Stimulated activated CD8-positive, alpha-beta memory T cell treated with anti-CD3 and anti-CD28 coated beads, Interleukin-4, amount 100 ng/mL, for 48 hours (primary cell): Measurements from ENCODE around the gene RXFP1.

Experiments used
- DNase-seq: peaks from one replicate; pipeline ENCODE4 v3.0.0-alpha.2; 2020

Gene RXFP1

DNA sequence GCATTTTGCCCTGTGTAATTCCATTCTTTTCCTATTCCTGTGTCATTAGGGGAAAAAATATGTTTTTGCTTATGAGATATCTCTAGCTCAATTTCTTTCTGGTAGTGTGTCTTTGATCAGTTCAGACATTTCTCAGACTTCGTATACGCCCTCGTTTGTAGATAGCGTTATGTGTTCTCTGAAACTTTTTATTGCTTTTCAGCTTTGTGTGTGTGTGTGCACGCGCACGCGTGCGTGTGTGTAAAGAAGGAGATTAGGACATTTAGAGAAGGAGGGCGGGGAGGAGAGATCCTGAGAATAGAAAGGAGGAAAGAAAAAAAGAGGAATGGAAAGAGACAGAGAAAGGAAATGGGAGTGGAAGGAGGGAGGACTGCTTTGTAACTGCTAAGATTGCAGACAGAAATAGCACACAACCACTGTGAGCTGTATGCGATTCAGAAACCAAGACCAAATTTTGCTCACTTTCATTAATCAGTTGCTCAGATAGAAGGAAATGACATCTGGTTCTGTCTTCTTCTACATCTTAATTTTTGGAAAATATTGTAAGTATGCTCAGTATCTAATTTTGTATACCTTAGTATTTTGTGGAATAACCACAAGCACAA, at the start of gene RXFP1:
RXFP1 (plus strand) TSS at position 399 of the 605 bp plus-strand sequence; CDS start at position 494, 95 bp downstream.
- DNase-seq, result no peak

DNA sequence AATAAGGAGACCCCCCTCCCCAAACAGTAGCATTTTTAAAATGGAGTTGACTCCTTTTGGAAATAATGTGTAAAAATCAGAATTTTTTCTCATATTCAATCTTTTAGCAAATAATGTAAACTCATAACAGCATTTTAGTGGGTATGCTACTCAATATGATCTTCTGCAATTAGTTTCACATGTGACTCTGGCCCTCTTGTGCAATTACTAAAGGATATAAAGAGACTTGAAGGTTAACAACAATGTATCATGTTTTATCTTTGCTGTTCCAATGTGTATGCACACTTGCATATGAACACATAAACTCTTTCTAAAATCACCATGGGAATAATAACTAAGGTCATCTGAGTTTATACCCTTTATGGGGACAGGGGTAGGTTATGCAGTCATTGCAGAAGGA, 39.9 kb upstream of the RXFP1 start:
- DNase-seq, result no peak

DNA sequence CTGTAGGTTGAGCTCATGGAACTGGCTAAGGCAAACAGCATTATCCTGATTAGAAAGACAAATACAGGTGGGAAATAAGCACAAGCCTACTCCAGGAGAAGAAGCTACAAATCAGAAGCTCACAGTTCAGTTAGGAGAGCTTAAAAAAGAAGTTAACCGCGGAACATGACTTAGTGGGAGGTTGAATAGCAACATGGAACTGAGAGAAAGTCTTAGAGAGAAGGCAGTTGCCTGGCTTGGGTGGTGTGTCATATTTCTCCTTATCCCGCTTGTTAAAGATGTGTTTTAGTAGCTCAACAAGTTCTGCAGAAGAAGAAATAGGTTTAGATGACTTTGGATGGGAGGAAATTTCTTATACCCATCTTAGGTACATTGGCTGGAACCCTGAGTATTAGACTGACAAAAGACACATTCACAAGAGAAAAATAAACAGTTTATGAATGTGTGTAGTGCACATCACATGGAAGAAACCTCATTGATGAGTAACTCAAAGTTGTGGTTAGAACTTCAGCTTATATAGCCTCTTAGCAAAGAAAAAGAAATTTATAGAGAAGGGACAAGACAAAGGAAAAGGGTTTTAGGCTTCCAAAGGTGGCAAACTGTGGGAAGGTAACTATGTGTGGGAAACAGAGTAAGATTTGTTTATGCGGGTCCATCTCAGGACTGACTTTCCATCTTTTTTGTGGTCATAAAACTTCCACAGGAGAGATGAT, 37.4 kb upstream of the RXFP1 start:
- DNase-seq, result no peak

DNA sequence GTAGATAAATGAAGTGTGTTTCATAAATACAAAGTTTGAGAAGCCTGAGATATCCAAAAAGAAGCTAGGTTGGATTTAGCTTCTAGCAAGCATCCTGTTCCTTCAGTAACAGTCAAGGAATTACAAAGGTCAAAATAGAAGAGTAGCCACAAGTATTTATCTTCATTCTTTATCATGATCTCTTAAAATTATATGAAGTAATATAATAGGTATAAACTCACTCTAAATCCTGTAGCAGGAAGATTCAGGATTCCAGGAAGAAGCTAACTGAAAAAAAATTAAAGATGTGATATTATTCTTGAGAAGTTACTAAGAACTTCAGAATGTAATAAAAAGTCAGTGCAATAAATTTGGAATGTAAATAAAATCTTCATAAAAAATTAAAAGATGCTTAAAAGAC, 31.1 kb upstream of the RXFP1 start:
- no peak for DNase-seq

DNA sequence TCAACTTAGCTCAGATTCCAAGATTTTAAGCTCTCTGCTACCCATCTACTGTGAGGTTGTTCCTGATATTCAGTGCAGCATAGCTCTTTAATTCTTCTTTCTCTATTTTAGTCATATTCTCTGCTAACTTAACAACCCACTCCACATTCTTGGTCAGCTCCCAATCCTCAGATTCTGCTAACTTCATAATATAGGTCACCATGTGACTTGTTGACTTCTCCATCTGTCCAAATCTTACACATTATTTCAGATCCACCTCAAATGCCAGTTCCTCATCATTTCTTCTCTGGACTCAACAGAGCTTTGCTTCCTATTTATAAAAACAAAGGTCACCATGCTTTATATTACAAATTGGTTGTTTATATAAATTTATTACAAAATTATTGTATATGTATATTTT, 29.3 kb upstream of the RXFP1 start:
- DNase-seq, result no peak

DNA sequence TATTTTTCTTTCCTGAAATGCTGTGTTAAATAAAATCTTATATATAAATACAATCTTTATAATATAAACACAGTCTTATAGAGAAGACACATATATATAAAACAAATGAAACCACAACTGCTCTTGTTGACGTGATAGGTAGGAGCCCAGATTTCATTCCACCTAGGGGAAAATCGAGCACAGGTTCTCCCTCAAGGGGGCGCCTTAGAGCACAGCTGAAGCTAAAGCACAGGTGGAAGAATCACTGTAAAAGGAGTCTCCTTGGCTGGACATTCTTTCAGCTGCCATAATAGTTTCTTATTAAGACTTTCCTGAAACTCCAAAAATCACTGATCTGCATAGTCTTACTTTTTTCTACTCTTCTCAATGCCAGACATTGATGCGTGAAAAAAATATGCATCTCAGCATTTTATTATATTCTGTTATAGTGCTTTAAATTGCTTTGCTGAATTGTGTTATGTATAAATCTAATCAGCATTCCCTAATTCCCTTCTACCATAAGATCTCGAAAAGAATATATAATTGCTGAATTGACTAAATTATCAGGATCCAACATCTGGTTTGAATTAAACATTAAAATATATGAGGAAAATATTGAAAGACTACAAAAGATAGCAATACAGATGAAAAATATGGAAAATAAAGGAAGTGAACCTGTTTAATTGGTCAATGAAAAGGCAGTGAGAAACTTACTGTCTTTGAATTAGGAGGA, 25.5 kb upstream of the RXFP1 start:
- DNase-seq, result peak; percentile 68

DNA sequence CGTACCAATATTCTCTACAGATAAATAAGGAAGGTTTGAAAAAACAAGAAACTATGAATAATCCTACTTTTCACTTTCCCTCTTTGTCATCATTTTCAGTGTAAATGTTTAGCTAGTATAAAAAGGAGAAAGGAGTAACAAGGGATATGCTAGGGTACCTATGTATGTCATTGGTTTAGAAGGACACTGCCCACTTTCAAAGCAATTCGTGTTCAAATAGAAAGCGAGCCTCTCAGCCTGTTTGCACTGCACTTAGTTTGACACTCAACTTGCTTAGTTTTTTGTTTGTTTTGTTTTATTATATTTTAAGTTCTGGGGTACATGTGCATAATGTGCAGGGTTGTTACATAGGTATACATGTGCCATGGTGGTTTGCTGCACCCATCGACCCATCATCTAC, 21.6 kb upstream of the RXFP1 start:
- no peak for DNase-seq

DNA sequence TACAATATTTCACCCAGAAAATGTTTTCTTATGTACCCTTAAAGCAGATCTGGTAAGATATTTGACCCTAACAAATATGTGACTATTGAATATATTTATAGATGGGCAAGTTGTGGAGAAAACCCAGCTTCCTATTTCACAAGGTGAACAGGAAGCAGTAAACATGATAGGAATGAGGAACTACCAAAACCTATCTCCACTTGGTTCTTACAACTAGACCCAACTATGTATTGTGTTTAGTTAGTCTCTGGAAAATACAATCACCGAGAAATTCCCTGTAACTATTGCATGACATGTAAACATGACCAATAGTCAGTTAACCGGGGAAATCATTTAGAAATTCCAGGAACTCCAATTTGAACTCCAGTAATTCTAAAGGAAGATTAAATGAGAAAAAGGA, 8.4 kb upstream of the RXFP1 start:
- no peak for DNase-seq

DNA sequence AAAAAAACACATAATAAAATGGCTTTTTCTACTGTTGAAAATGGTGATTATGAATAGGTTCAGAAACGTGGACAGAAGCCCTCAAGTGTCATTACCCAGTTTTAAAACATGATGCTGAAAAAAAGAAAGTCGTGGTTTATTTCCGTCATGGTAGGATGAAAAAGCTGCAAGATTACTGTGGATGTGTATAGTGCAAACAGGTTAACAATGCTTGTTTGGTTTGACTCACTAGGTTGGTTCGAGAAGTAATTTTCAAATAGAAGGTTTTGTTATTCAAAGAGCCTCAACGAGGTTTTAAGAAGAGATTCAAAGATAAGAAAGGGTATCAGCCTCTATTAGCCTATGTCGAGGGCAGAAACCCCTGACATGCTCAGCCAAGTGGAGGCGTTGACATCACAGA, 2.5 kb upstream of the RXFP1 start:
- DNase-seq, result no peak

DNA sequence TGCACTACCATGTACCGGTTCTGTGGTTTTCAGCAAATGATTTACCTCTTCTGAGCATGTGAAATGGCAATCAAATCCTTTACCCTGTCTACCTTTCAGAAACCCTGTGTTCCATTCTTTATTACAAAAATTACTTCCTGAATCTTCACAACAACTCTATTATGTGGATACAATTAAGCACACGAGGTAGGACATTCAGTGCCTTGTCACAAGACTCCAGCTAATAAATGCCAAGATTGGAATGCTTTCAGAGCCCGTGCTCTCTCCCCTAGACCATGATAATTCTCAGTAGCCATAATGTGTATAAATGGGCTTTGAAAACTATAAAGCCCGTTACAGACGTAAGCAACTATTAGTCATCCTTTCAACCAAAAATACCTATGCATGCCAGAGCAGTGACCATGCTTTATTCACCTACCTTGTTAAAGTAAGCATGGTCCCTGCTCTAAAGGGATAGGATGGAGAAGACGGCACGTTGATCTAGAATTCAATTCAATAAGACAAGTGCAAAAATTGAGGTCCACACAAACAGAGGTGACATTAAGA, 2.4 kb downstream of the RXFP1 start:
- no peak for DNase-seq

DNA sequence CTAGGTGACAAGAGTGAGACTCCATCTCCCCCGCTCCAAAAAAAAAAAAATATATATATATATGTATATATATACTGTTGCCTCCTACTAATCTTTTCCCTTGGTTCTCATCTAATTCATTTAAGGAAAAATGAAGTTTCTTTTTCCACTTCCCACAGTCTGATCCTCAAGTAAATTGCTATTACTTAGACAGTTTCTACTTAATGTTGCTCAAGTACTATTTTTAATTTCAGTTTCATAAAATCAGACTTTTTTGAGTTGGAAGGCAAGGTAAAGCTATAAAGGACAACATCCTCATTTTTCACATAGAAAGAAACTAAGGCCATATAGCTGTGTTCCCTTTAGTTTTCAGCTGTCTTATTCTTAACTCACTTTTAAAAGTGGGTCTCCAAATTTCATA, 5.8 kb downstream of the RXFP1 start:
- DNase-seq, result no peak

DNA sequence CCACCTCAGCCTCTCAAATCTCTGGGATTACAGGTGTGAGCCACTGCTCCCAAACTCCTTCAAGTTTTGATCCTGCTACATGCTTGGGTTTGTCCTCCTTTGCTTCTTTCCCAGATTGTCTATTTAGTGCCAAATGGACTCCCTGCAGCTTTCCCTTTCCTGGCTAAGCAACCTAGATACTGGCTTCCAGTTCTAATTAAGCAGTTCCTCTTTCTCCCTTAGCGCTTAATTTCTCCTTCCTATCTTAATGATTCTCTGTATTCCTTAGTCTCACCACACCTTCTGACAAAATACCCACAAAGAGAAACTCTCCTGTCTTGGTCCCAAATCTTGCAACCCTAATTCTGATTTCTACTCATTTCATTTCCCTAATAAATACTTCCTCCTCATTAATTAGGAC, 7.8 kb downstream of the RXFP1 start:
- DNase-seq, result no peak

DNA sequence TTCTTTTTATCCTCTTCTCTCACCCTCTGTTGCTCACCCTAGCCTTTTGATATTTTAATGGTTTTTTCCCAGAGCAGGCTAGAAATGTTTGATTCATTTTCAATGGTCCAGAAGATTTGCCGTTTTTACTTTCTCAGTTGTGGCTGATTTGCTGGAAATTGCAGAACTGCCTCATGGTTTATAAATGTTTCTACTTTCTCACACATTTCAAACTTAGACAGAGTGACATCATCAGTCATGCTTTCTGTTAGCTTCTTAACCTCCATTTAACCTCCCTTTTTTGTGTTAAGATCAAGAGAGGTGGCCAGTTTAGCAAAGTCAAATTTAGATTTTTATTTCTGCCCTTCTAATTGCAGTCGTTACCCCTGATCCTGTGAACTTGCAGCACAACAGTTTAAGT, 8.7 kb downstream of the RXFP1 start:
- DNase-seq, result no peak

DNA sequence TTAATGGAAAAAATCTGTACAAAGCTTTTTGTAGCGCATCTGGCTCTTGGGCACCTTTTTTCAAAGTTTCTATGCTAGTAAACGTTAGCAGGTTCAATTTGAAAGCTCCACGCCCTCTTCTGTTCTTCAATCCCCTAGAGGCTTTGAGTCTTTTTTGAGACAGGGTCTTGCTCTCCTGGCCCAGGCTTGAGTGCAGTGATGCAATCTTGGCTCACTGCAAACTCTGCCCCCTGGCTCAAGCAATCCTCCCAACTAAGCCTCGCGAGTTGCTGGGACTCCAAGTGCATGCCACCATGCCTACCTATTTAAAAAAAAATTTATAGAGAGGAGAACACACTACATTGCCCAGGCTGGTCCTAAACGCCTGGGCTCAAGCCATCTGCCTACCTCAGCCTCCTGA, 9.2 kb downstream of the RXFP1 start:
- DNase-seq, result no peak

DNA sequence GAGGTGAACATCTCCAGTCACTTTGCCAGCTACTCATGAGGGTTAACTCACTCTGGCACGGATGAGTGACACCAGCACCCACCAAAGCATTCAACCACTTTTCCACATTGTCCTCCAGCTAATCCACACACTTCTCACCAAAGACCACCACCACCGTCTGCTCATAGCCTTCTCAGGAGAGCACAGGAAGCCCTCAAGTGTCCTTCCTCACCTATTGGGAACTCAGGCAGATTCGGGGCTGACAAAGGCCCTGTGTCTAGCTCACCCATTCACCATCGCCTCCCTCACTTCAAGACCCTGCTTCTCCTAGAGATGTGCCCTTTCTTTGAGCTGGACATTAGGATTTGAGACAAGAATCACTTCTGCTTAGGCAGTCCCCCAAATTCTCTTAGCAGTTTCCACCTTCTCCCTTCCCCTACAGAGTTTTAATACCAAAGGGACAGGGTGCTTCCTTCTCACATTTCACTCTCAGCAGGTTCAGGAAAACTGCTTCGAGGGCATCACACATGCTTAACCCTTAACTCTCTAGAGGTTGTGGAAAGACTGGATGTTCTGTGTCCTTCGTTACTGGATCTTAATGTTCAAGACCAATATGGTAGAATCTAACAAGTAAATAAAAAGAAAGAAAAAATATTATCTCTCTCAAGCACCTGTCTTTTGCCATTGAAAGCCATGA, 11.0 kb downstream of the RXFP1 start:
- DNase-seq, result no peak

DNA sequence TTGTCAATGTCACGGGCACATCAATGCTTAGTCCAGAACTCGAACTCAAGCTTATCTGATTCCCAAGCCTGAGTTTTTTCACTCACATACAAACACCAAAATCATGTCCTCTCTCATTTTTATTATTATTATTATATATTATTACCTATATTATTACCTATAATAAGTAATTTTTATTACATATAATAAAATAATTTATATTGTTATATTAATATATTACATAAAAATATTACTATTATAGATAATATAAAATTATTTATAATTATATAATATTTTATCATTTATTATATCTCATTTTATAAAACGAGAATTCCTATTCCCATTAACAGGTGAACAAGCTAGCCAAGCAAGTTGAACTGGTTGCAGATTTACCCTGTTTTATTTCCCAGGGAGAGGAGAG, 13.0 kb downstream of the RXFP1 start:
- no peak for DNase-seq

DNA sequence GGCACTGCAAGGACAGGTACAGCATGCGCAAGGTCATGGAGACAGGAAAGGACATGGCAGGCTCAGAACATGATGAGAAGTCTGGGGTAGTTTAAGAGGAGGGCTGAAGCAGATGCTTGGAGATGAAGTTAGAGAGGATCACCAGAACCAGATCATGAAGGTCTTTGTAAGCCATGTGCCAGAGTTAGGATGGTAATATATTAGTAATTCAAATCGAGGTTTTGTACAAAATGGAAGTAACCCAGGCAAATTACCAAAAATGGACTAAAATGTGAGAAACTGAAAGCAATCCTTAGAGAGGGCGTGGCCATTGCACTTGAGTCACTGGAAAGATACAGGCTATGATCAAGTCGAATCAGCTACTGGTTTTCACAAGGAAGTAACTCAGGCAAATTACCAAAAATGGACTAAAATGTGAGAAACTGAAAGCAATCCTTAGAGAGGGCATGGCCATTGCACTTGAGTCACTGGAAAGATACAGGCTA, 13.5 kb downstream of the RXFP1 start:
- no peak for DNase-seq

DNA sequence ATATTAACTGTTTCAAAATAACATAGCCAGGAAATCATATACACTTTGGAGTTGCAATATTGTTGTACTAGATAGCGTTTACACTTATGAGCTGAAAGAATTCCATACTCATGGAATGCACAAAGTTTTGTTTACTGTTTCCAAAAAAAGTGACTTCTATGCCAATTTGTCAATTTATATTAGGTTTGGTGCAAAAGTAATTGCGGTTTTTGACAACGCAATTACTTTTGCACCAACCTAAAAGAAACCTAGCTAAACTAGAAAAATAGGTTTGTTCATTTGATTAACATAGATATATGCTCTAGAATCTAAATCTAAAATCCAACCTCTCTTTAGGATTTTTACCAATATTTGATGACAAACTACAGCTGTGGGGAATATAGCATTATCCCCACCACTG, 15.2 kb downstream of the RXFP1 start:
- DNase-seq, result no peak

DNA sequence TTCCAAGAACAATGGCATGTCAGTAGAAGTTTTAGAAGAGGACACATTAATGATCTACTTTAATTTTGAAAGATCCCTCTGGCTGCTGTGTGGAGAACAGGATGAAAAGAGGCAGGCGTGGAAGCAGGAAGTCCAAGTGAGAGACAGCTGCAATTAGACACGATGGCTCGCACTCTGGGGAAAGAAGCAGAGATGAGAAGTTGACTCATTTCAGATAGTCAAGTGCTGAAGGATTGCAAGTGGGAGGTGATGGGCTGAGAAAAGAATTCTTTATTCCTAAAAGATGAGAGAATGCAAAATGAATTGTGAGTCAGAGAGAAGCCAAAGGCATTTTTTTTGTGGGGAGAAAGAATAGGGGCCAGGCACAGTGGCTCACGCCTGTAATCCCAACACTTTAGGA, 16.5 kb downstream of the RXFP1 start:
- no peak for DNase-seq

DNA sequence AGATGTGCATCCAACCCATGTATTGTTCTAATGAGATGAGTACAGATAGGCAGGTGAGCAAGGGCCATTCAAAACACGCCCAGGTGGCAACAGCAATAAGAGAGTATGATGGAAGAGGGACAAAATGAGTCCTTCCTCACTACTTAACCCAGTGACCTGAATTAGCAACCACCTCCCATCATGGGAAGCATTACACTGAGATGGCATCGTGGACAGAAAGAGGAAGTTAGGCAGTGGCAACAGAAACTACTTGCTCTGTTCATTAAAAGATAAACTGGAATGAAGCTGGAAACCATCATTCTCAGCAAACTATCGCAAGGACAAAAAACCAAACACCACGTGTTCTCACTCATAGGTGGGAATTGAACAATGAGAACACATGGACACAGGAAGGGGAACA, 17.2 kb downstream of the RXFP1 start:
- no peak for DNase-seq

DNA sequence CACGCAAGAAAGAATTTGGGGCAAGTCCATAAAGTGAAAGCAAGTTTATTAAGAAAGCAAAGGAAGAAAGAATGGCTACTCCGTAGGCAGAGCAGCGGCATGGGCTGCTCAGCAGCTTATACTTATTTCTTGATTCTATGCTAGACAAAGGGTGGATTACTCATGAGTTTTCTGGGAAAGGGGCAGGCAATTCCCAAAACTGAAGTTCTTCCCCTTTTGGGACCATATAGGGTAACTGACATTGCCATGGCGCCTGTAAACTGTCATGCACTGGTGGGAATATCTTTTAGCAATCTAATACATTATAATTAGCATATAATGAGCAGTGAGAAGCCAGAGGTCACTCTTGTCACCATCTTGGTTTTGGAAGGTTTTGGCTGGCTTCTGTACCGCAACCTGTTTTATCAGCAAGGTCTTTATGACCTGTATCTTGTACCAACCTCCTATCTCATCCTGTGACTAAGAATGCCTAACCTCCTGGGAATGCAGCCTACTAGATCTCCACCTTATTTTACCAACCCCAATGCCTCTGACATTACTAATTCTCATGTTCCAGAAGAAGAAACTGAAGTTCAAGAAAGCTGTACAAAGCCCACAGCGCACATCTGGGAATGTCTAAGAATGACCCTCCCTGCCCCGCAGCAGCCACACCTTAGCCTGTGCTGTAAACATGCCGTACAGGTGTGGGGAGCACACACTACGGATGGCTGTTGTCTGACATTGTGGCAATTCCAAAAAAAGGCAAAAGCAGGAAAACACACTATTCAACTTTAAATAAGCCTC, 18.6 kb downstream of the RXFP1 start:
- no peak for DNase-seq

DNA sequence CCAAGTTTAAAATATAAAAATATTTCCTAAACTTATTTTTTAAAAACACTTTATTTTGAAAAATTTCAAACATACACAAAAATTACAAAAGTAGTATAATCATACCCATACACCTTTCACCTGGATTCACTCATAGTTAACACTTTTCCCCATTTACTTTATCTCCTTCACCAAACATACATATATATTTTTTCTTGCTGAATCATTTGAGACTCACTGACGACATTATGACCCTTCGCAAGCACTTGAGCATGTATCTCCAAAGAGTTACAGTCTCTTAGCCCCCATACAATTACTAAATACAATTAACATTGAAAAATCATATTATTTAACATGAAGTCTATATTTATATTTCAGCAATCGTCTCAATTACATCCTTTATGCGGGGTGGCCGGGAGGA, 19.8 kb downstream of the RXFP1 start:
- no peak for DNase-seq

DNA sequence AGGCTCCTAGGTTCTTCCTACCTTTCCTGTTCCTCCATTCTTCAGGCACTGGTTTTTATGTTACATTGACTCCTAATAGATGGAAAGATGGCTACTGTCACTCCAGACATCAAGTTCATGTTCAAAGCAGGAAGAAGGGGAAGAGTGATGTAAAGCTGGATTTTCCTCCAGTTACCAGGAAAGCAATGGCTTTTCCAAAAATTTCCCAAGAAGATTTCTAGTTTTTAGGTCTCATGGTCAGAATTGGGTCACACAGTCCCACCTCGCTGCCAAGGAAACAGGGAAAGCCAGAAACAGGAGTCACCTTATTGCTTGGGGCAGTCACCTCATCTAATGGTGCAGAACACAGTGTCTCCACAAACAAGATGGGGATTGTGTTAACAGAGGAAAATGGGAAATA, 21.5 kb downstream of the RXFP1 start:
- DNase-seq, result no peak
